ENCODE measurements around the gene LAMB1.
"Not testable (repeated sequence)": the region's sequence is repeated elsewhere in the genome, so short reads cannot be mapped to it uniquely, and the experiment has no call there.

LAMB1 gene

DNA sequence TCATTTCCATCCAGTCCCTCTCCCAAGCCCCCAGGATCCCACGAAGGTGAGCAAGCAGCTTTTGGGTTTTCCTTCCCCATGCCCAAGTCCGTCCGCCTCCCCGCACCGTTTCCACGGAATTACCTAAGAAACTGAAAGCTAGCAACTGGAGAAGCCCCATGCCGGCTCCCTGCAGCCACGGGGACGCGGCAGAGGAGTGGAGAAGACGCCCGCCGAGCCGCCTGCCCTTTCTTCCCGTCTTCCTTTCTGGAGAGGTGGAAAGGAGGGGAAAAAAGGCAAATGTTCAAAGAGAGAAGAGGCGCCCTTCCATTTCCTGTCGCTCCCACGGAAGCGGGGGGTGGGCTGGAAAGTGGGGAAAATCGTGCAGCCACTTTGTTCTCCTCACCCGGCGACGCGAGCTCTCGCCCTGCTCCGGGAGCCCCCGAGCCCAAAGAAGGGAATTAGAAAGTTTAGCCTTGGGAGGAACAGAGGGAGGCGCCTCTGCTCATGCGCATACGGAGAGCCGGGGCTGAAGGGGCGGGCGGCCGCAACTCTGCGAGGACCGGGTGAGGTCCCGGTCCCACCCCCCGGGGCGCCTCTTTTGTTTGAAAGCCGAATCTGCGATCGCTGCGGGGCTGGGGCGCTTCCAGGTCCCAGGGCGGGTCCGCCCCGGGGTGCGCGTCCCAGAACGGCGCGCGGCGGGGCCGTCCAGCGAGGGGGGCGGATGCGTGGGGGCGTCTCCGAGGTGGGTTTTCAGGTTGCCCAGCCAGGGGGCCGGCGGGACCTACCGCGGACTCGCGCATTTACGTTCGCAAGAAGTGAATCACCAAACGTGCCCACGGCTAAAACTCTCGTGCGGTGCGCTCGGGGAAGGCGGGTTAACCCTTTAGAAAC lies at the start of gene LAMB1:
TSS of gene LAMB1 (minus strand) at position 436 of the 873 bp plus-strand sequence. CDS start at position 160, 276 bp downstream.
- DNase-seq (ENCODE audit: low read depth in 2 of 2): peak; percentile 67 to 71

DNA sequence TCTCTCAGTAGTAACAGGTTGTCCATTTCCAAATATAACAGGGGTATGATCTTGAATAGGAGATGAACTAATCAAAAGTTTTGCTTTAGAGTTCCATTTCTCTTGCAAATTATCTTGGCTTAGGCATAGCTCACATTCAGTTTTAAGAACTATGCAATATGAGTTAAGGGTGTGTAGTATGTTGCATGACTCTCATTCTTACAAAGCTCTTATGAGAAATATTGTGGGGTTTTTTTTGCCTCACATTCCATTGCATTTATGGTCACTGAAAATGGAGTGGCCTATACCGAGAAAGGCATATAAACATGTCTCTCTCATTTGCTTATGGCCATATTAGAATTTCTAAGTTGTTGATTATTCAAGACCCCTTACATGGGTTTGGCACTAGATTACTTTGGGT lies 48.5 kb upstream of the LAMB1 start:
- no peak for DNase-seq (ENCODE audit: low read depth in 2 of 2)

DNA sequence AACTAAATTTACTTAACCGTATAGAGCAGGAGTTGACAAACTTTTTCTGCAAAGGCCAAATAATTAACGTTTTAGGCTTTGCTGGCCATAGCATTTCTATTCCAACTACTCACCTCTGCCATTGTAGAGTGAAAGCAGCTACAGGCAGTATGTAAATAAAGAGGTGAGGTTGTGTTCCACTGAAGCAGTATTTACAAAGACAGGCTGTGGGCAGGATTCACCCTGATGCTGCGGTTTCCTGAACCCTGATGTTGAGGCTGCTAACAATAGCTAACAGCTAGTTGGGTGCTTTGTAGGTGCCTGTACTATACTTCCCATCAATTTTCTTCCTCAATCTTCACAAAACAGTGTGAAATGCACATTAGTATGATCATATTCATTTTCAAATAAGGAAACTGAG lies 47.0 kb upstream of the LAMB1 start:
- no peak for DNase-seq (ENCODE audit: low read depth in 2 of 2)

DNA sequence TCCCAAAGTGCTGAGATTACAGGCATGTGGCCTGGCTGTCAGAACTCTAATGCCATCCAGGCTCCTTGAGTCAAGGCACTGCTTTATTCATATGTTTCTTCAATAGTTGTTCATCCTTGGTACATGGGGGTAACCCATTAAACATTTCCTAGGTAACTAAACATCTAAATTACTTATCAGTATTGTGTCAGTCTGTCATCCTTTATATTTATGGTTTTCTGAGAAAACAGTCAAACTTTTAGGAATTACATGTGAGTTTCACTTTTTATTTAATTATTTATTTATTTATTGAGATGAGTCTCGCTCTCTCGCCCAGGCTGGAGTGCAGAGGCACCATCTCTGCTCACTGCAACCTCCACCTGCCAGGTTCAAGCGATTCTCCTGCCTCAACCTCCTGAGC lies 45.5 kb upstream of the LAMB1 start:
- DNase-seq (ENCODE audit: low read depth in 2 of 2): no peak

DNA sequence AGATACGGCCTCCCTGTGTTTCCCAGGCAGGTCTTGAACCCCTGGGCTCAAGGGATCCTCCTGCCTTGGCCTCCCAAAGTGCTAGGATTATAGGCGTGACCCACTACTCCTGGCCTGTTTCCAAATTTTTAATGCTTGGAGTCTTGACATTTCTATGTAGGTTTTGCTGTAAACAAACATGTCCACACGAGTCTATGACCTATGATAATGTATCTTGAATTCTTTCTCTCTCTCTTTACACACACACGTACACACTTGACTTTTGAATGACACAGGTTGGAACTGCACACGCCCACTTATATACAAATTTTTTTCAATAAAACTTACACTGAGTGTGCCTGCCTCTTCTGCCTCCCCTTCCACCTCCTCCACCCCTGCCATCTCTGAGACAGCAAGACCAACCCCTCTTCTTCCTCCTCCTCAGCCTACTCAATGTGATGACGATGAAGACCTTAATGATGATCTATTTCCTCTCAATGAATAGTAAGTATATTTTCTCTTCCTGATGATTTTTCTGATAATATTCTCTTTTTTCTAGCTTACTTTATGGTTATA lies 44.1 kb upstream of the LAMB1 start:
- DNase-seq (ENCODE audit: low read depth in 2 of 2): no peak

DNA sequence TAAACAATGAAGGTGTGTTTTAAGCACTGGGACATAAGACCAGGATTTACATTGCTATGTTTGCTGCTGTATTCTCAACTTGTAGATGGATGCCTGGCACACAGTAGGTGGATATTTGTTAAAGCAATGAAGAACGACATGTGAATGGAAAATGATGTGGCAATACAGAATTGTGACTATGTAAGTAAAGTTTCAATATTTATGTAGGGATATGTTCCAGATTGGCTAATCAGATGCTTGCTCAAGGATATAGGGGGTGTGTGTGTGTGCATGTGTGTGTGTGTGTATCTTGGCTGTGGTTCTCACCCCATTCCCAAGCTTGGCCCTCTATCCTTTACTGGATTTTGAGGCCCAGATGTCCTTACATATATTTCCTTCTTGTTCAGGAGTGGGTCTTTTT lies 42.7 kb upstream of the LAMB1 start:
- DNase-seq (ENCODE audit: low read depth in 2 of 2): peak; percentile 51 to 60

DNA sequence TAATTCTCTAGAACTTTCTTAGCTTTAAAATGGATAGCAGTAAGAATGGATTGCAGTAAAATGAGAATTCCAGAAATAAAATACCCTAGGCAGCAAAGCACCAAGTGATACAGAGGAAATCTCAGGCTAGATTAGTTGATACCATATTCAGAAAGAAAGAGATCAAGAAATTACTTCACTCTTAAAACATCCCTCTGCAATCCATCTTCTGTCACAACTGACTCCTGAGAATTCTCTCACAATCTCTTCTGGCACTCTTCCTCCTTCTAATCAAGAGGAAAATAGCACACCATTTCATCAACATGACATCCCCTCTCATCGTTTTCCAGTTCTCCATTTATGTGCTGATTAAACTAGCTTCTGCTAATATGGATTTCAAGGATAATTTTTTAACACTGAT lies 42.2 kb upstream of the LAMB1 start:
- DNase-seq (ENCODE audit: low read depth in 2 of 2): peak; percentile 80 to 81

DNA sequence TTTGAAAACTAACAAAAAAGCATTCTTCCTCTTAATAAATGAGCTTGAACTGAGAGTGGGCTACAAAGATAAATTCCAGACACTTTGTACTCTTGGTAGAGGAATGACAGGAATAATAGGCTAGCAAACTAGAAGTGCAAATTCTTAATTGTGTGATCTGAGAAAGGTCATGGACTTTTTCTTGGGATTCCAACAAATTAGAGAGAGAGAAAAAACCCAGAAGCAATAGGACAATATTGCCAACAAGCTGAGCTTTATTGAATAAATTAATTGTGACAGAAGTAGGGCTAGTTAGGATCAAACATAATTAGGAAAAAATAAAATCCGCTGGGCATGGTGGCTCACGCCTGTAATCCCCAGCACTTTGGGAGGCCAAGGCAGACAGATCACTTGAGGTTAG lies 41.4 kb upstream of the LAMB1 start:
- DNase-seq (ENCODE audit: low read depth in 2 of 2): no peak

DNA sequence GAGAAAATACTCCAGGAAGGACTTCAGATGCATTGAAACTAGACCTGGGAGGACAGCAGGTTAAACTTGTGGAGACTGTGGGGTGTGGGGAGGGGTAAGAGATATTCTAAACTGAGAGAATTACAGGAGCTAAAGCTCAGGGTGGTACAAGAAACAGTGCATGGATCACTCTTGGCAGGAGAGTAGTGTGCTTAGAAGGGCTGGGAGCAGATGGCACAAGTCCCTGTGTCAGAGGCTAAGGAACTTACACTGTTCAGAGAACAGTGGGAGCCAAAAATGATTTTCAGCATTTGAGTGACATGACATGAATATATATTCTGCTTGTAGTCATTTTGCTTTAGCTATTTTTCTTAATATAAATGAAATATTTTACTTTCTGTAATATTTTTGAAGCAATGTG lies 36.0 kb upstream of the LAMB1 start:
- DNase-seq (ENCODE audit: low read depth in 2 of 2): no peak

DNA sequence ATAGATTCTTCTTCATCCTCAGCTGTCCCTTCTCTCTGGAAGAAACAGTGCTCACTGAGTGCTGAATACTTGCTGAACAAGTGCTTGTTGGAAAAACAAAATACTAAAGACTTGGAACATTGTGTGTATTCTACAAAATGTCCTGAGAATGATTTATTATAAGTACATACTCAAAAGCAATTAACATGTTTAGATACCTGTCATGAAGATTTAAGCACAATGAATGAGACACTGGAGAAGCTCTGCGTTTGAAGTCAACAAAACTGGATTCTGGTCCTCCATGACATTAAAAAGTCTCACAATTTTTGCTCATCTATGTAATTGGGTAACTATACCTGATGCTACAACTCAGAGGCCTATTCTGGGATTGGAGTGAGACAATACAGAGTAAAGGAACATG lies 34.8 kb upstream of the LAMB1 start:
- no peak for DNase-seq (ENCODE audit: low read depth in 2 of 2)

DNA sequence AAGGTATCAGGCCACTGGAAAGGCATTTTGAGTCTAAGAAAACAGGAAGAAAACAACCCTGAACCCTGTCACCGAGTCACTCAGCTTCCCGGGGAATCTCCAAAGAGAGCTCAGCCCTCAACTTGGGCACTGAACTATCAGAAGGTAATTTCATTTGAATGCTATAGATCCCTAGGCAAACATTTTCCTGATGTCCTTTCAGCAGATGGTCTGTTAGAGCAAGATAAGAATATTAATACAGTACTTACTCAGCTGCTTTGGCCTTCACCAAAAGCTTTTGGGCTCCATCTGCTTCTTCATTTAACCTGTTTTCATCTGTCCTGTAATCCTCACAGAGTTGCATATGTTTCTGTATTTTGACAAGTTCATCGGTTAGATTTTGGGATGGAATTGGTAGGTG lies 34.2 kb upstream of the LAMB1 start:
- DNase-seq (ENCODE audit: low read depth in 2 of 2): no peak

DNA sequence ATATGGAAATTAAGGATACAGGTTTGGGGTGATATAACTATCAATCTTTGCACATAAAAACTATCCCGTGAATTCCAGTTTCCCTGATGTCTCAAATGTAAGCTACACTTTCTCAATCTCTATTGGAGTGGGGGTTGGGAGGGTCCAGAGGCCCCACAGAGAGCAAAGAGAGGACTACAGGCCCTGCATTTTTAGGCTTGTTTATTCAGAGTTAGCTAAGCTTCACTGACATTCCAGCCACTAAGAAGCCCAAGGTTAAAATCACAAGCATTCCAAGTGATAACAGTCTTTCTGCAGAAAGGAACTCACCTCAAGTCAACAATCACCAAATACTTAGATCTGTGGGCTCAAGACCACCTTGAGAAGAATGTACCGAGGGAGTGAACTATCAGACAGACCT lies 31.6 kb upstream of the LAMB1 start:
- no peak for DNase-seq (ENCODE audit: low read depth in 2 of 2)

DNA sequence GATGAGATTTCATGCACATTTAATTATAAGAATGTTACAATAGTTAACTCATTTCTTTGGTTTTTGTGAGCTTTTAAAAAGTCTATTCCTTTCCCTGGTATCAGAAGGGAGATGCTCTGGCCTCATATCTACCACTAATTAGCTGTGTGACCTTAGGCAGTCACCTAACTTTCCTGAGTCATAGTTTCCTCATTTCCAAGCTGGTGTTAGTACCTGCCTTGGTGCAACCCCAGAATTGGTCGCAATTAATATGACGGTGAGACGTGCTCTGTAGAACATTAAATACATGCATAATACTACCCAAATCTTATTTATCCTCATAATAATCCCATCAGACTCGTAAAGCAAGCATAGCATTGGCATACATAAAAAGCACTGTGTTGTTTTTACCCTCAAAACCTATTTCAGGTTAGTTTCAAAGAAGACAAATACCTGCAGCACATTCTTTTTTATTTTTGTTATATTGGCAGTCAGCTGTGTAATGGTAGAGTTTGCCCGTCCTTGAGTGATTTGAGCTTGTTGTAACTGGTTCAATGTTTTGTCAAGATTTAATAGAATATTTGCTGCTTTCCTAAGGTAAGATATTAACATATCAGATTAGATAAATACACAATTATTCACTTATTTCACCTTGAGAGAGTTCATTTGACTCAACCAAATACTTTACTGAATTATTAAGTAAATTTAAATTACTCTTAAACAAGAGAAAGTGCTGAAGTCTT lies 31.0 kb upstream of the LAMB1 start:
- DNase-seq (ENCODE audit: low read depth in 2 of 2): no peak

DNA sequence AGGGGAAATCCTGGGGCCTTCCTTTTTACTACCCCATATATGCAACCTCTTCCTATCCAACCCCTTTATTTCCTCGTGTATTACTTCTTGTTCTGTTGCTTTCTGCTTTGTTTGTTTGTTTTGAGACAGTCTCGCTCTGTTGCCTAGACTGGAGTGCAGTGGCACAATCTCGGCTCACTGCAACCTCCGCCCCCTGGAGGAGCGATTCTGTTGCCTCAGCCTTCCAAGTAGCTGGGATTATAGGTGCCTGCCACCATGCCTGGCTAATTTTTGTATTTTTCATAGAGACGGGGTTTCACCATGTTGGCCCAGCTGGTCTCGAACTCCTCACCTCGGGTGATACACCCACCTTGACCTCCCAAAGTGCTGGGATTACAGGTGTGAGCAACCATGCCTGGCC lies 30.3 kb upstream of the LAMB1 start:
- DNase-seq (ENCODE audit: low read depth in 2 of 2): not testable (repeated sequence)

DNA sequence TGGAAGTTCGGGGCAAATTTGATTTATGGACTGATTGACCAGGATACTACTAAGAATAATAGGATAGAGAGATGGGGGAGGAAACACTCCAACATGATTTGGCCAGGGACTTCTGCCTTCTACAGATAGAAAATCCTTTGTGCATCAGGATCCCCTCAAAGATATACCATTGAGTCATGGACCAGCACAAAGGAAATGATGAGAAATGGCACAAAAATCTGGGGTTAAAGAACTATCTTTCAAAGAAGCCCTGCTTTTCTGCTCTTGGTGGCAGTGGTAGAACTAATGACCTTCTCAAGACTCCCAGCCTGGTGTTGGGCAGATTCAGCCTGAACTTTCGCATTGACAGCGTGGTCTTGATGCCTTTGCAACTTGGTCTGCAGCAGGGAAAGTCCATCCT lies 27.6 kb upstream of the LAMB1 start:
- DNase-seq (ENCODE audit: low read depth in 2 of 2): no peak

DNA sequence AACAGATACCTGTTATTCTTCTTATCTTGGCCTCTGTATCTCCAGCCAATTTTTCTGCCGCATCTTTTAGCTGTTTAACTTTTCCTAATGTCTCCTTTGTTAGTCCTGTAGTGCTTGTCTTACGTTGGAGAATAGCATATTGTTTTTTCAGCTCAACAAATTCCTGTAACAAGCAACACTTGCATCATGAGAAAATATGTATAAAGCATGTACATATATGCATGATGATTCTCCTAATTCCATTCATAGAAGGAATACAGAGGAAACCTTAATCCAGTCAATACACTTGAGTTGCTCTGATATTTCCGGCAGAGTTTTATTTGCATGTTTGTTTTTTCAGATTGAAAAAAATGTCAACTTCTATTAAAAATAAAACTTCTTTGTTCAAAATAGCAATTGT lies 26.1 kb upstream of the LAMB1 start:
- DNase-seq (ENCODE audit: low read depth in 2 of 2): no peak

DNA sequence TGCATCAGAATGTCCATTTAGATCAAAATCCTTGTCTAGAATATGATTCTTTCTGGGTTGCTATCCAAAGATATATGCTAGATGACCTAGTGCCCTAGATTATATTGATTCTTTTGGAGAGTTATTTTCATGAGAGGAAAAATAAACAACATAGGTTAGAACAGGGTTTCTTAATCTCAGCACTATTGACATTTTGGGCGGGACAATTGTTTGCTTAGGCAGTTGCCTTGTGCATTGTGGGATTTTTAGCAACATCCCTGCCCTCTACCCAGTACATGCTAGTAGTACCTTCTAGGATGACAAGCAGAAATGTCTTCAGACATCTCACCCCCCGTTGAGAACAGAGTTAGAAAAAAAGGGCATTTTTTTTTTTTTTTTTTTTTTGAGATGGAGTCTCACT lies 25.1 kb upstream of the LAMB1 start:
- DNase-seq (ENCODE audit: low read depth in 2 of 2): no peak

DNA sequence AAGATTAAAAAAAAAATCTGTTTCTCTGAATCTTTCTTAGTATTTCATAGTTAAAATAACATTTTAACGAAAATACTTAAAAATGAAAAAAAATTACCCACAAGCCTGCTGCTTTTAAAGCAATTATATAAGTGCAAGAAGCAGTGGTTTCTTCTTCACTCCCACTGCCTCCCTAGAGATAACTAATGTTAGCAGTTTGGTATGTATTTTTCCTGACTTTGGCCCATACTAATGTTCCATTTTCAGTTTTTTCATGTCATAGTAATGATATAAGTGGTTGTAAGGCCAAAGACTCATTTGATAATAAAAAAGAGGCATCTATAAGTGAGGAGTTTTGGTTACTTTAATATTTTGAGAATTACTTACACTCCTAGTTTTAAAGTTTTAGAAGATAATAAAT lies 24.3 kb upstream of the LAMB1 start:
- DNase-seq (ENCODE audit: low read depth in 2 of 2): no peak

DNA sequence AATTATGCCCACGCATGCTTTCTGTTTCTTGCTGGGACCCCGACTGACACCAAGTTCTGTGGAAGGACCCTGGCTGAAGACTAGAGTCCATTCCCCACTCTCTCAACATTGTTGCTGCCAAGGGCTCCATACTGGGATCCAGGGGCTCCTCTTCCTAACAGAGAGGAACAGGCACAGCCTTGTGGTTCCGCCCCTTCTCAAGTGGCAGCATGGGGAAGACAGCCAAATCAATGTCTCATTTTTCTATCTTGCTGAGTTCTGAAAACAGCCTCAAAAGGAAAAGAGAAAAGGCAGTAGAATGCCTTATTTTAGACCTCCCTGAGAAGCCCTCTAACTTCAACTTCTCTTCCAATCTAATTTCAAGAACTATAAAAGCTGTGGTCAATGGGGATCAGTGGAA lies 23.7 kb upstream of the LAMB1 start:
- no peak for DNase-seq (ENCODE audit: low read depth in 2 of 2)

DNA sequence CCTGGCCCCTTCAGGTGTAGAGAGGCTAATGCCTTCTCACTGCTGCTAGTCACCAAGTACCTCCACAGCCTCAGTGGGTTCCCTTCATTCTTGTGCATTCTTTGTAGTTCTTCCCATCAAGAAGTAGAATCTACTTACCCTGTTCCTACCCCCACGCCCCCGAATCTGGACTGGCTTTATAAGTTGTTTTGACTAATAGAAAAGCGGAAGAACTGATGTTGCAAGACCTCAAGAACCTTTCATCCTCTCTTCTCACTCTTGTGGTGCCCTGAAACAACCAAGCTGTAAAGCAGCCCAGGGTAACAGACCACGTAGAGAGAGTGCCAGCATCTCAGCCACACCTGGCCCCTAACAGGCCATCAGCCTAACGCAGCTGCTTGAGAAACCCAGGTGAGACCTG lies 23.2 kb upstream of the LAMB1 start:
- DNase-seq (ENCODE audit: low read depth in 2 of 2): no peak

DNA sequence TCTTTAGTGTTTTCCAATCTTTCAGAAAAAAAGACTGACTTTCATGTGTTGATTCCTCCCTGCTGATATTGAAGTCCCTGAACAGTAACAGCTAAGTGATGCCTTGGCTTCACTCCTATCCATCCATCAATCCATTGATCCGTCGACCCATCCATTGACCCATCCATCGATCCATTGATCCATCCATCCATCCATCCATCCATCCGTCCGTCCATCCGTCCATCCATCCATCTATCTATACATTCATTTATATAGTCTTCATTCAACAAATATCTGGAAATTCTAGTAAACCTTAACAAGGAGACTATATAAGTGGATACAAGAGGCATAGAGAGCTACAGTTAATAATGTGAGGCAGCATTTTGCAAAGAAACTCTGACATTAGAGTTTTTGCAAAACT lies 21.6 kb upstream of the LAMB1 start:
- no peak for DNase-seq (ENCODE audit: low read depth in 2 of 2)

DNA sequence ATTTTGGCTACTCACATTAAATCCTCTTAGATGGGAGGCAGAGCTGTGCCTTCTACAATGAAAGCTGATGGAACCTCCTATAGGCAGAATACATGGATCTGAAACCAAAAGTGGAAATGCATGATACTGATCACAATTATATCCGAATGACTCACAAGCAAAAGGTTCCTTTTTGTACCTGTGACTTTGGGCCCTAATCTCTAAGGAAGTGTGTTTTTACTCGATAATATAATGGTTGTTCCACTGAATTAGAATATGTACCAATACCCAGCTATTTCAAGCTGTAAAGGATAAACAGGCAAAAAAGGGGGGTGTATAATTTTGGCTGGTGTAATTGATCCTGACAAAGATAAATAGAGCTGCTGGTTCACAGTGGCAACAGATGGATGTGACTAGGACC lies 17.6 kb upstream of the LAMB1 start:
- no peak for DNase-seq (ENCODE audit: low read depth in 2 of 2)

DNA sequence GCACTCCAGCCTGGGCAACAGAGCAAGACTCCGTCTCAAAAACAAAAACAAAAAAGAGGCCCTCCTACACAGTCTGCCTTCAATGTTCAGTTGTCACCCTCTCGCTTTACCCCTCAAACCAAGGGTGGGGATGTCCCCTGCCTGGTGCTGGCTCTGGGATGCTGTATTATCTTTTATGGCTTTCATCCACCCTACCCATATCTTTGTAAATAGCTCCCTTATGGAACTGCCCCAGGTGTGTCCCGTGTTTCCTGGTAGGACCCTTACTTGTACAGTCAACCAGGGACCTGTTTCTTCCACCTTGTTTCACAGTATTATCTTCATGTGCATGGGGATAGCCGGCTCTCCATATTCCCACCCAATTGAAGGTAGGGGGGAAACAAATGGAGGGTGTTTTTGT lies 15.7 kb upstream of the LAMB1 start:
- DNase-seq (ENCODE audit: low read depth in 2 of 2): no peak
